ENCODE measurements around the gene BCR.

The BCR gene

DNA sequence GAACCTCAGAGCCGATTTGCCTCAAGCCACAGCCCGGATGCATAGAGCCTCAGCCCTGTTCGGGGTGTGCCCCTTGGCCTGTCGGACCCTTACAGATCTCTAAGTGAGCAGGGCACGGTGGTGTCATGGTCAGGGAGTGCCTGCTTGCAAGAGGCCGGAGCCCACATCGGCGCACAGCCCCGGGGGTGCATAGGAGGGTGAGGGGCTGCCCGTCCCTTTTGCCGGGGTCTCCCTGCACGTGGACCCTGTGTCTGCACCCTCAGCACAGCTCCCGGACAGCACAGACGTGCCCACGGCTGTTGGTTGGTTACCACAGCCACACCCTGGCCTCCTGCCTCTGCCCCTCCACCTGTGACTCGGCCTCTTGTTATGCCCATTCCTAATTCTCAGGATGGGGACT is 28.5 kb upstream of the BCR start:
- no peak for DNase-seq (ENCODE audit: low read depth)

DNA sequence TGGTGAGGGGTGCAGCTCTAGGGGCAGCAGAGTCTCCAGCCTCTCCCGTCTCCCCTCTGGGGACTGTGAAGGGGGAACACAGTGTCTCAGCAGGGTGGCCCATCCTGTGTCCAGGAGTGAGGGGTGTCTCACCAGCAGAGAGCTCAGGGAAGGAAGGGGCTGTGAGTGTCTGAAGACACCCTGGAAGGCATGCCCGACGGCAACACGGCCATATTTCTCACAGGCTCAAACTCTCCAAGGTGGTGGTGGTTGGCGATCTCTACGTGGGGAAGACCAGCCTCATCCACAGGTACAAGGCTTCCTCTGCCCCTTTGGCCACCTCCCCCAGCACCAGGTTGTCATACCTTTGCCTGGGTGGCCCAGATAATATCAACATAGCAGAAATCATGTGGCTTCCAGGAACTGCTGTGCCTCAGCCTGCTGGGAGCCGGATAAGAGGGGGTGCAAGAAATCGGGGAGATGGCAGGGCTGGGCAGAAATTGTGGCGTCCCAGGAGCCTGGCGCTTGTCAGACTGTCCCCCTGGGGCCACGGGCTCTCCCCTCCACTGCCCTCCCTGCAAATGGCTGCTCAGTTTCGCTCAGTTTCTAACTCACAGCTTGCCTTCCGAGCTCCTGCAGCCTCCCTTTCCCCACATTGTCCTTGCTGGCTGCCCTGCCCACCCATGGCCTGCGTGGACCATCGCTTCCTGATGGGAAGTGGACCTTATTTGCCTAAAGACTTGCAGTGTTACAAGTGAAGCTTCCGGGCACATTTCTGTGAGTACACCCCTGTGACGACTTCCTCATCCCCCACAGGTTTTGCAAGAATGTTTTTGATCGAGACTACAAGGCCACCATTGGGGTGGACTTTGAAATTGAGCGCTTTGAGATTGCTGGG is 27.8 kb upstream of the BCR start:
- DNase-seq (ENCODE audit: low read depth), result no peak

DNA sequence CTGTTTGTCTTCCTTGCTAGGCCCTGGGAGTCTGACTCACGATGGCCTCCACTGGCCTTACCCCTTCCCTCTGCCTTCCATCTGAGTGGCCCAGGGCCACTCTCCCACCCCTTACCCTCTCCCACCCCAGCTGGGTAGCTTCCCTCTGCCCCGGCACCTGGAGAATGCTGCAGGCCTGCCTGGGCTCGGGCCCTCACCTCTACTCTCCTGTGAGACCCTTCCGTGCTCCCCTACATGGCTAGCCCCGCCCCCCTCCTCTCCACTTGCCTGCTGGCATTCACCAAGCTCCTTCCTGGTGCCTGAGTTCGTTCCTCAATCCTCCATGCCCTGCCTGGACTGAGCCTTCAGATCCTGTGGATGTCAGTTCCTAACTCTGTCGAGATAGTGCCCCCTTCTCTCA is 26.3 kb upstream of the BCR start:
- no peak for DNase-seq (ENCODE audit: low read depth)

DNA sequence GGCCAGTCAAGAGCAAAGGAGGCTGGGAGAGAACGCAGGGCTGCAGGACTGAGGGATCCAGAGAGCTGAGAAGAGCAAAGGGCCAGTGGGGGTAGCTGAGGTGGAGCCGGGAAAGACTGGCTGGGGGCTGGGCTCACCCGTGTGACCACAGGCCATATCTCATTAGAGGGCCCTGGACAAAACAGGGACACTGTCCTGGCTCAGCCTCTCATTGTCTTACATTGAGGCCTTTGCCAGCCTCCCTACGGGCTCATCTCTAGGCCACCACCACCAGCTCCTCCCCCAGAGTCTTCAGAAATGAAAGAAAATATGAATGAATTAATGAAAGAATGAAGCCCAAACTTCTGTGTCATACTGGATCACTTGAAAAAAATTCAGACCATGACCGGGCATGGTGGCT is 25.8 kb upstream of the BCR start:
- DNase-seq (ENCODE audit: low read depth), result no peak

DNA sequence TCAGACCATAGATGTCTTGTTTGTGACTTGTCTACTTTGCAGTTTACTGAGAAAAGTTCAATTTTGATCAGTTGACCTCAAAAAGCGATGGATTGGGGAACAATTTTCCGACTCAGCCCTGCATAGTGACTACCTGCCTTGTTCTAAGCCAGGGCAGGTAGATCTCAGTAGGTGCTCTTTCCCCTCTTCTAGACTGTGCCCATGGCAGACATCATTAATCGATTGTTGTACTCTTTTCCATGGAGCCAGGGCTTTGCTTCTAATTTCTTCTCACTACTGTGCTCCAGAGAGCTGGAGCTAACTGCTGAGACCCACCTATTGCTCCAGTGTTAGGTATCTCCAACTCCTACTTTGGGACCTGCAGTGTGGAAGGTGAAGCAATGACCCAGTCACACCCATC is 25.2 kb upstream of the BCR start:
- no peak for DNase-seq (ENCODE audit: low read depth)

DNA sequence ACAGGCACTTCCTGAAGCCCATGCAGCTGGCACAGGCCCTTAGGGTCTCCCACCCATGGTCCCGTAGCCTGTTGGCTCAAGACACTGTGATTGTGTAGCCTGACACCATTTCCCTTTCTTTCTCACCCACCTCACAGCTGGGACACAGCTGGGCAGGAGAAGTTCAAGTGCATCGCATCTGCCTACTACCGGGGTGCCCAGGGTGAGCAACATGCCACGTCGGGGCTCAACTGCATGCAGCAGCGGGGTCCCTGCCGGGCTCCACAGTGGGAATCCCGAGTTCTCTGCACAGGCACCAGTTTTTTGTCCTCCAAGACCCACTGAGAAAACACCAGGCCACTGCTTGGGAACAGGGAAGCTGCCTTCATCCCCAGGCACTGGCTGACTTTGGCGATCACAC is 24.5 kb upstream of the BCR start:
- no peak for DNase-seq (ENCODE audit: low read depth)

DNA sequence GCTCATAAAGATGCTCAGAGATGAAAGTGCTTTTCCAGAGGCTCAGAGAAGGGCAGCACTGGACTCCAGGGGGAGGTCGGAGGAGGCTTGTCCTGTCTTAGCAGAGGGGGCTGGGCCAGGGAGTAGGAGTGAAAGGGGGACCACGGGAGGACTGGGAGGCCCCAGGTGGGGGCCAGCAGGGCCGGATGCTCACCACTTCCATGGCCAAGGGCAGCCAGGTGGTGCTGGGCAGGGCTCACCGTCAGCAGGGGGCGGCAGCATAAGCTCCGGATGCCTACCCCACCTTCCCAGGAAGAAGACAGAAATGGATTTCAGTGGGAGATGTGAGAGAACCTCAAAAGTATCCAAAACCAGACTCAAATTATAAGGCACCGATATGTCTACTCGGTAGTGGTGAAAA is 24.0 kb upstream of the BCR start:
- no peak for DNase-seq (ENCODE audit: low read depth)

DNA sequence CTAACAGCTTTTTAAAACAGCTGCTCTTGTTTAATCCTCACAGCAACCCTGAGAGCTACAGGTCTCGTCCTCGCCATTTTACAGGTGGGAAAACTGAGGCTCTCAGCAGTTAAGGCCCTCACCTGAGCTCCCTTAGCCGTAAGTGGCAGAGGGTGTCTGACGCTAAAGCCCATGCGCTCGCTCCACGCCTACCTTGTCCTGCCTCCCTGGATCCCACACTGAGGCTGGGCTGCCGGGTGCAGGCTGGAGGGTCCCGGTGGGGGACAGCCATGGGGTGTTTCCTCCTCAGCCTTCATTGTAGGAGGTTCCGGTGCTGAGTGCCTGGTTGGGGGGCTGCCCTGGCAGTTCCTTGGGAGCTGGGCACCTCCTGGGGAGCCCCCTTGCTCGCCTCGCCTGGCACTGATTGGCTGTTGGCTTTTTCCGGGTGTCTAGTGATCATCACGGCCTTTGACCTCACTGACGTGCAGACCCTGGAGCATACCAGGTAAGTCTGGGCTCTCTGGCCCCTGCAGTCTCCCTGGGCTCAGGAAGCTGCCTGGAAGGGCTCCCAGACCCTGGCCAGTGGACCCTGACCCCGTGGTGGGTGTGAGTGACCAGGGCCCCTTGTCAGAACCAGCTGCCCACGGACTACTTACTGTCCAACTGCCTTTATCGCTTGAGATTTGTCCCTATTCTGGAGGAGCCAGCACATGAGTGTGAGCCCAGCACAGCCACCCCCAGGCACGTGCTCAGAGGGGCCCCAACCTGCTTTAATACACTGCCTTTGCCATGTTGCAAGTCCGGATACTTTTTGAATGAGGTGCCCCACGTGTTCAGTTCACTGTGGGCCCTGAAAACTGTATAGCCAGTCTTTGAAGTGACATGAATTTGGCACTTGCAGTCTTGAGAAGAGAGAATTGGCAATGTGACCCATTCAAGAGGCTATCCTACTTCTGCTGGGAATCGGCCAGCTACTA is 22.5 kb upstream of the BCR start:
- DNase-seq (ENCODE audit: low read depth), result no peak

DNA sequence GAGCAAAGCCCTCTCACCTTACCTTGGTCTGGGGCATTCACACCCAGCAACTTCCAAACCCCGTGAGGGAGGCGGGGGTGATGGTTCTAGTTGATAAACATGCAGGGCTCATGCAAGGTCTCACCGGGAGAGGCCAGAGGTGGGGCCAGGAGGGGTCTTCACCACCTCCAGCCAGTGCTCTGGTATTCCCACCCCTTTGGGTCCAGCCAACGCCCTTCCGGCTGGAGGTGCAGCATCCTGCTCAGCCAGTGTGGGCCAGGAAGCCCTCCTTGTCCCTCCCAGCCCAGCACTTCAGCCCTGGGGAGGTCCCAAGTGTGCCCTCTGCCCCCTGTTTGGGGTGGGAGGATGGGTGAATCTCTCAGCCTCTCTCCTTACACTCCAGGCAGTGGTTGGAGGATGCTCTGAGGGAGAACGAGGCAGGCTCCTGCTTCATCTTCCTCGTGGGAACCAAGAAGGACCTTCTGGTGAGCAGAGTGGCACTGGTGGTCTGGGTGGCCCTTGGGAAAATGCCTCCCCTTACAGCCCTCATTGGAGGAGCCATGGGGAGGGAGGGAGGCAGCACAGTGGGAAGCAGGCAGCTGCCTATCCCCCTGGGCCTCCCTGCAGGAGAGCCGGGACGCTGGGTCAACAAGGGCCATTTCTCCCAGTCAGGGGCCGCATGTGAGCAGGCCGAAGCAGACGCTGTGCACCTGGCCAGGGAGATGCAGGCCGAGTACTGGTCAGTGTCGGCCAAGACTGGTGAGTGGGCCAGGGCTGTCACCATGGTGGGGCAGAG is 21.6 kb upstream of the BCR start:
- DNase-seq (ENCODE audit: low read depth), result no peak

DNA sequence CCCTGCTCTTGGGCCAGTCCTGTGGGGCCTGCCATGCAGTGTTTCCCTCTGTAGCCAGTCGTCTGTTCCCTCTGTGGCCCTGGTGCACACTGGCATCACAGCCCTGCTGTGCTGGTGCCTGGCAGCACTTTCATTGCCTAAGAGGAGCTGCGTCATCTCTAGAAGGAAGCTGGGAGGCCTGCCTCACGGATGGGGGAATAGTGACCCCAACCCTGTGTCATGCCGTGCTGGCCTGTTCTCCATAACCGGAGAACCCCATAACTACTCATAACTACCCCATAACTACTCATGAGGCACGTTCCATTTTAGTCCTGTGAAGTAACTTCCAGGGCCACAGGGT is 21.0 kb upstream of the BCR start:
- DNase-seq (ENCODE audit: low read depth), result no peak

DNA sequence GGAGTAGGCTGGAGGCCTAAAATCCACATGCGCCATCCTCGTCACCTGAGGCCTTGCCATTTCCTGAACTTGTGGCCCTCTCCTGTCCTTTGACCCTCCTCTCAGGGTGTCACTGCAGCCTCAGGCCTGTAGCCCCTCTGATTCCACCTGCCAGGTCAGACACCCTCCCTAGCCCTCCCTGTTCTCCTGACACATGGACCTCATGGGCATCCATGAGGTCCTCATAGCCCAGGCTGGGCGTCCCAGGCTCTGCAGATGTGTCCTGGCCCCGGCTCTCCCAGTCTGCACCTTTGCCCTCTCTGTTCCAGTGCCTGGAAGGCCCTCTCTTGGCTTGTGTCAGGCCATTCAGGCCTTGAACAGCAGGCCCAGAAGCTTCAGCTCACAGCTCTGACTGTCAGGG is 19.3 kb upstream of the BCR start:
- no peak for DNase-seq (ENCODE audit: low read depth)

DNA sequence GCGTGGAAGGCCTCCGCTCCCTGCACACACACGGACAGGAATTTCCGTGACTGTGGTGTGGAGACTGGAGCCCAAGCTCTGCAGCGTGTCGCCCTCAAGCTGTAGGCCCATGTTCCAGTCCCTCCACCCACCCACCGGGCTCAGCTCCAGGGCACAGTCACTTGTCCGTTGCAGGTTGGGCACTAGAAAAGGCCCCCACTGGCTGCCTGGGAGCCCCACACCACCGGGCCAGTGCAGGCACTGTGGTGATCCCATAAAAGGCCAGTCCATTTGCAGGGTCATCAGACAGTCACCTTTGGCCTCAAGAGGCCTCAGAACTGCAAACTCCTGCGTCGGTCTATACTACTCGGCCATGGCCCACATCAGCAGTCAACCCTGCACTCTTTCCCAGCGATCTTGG is 18.7 kb upstream of the BCR start:
- DNase-seq (ENCODE audit: low read depth), result no peak

DNA sequence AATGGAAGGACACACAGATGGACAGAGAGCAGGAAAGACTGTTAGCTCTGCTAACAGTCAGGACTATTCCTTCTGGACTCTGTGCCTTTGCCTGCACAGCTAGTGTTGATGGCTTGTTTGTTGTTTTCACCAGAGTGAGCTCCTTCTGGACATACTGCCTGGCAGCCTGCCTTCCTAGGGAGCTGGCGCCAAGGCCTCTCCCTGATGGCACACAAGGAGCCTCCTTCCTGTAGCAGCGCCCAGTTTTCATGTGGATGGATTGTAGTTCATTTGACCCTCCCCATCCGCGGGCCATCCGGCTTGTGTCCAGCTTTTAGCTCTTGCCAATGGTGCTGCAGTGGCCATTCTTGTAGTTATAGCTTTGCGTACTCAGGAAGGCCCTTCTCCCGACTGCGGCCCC is 16.6 kb upstream of the BCR start:
- no peak for DNase-seq (ENCODE audit: low read depth)

DNA sequence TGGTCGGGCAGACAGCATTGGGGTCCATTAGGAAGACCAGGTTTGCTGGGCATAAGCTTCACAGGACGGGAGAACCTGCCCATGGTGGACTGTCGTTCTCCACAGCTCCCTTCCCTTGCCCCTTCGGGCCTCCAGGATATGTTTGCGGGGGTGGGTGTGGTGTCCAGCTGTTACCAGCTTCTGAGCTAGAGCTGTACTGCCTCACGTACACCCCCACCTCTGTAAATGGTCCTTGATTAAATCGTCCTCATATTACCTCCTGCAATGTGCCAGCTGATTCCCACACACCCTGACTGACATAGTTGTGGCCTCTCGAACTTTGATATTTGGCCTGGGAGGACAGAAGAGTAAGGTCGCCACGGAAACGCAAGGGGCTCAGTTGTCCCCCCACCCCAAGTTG is 16.2 kb upstream of the BCR start:
- no peak for DNase-seq (ENCODE audit: low read depth)

DNA sequence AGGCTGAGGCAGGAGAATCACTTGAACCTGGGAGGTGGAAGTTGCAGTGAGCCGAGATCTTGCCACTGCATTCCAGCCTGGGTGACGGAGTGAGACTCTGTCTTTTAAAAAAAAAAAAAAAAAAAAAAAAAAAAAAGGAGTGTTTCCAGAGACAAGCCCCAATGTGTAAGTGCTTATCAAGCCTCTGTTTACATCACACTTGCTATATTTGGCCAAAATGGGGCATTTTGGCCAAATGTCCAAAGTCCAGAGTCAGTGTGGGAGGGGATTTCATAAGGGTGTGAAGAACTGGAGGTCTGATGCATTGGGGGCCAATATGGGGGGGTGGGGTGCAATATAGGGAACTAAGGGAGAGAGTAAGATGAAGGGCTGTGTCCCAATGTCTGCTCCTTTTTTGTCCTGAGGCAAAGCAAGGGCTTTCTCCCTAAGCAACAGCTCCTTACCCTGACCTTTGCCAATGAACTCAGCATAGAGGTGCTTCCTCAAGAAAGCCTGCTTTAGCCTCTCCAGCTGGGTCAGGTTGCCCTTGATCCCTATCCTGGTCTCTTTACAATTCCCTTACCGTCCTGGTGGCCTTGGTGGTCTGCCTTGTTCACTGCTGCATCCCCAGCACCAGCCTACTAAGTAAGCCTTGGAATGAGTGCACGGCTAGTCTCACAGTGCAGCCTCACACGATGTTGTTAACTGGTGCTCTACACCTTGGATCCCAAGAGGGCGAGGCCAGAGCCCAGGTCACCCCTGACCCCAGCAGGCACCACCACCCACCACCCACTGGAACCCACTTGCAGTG is 14.1 kb upstream of the BCR start:
- no peak for DNase-seq (ENCODE audit: low read depth)

DNA sequence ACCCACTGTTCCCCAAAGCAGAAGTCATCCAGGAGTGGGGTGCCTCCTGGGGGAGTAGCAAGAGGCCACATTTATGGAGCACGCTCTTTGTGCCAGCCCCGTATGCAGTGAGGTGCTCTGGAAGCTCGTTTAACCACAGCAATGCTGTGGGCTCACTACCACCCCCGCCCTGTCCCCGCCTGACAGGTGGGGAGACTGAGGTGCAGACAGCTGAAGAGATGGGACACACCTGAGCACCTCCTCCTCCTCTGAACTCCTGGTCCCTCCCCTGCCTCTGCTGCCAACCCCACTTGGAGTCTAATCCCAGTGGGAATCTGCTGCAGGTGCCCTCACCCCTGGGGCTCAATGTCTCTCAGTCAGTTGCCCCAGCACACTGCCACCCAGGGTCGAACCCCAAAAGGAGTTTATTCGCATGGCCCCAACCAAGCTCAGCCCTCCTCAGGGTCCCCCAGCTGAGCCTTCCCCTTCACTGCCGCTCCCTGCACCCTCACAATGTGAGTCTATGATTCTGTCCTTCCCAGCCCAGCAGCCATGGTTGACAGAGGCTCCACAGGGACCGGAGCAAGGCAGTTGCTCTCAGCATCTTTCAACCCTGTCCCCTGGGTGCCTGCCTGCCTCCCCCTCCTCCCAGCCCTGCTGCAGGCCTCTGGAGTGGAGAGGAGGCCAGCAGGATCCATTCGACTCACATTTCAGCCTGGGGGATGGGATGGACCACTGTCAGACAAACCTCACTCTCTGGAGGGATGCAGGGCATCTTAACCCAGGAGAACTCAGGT is 13.3 kb upstream of the BCR start:
- no peak for DNase-seq (ENCODE audit: low read depth)

DNA sequence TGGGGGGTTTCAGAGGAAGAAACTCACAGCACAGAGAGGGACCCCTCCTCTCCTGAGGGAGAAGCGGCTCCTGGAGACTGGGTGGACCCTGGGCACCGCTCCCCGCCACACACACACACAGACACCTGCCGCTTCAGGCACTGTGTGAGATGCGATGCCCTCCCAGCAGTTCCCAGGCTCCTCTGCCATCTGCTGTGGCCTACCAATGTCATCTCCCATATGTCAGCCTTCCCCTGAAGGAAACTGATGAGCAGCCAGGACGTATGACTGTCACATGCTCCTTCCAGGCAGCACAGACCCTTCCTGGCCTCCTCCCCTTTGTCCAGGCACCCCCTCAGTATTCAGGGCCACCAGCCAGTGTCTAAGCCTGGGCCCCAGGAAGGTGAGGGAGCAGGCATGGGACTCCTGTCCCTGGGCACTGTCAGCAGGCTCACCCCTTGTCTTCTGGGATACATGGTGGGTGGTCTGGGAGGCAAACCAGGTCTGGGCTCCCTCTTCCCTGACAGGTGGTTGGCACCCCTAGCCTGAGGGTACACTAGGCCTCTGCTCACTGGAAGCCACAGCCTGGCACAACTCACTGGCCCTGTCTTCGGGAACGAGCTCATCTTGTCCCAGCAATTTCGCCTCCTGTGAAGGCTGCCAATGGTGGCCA is 11.8 kb upstream of the BCR start:
- DNase-seq (ENCODE audit: low read depth), result no peak

DNA sequence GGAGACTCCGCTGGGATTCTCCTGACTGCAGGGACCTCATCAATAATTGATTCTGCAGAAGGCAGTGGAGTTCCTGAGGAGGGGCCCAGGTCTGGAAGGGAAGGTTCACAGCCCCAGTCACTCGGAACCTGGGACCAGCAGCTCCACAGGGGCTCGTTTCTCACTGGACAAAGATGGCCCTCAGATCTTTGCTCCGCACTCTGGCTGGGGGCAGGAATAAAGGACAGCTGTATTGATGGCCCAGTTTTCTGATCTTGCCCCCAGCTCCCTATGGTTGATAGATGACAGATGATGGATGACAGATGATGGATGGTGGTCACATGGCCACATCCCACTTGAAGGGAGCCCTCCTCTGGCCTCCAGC is 11.3 kb upstream of the BCR start:
- no peak for DNase-seq (ENCODE audit: low read depth)

DNA sequence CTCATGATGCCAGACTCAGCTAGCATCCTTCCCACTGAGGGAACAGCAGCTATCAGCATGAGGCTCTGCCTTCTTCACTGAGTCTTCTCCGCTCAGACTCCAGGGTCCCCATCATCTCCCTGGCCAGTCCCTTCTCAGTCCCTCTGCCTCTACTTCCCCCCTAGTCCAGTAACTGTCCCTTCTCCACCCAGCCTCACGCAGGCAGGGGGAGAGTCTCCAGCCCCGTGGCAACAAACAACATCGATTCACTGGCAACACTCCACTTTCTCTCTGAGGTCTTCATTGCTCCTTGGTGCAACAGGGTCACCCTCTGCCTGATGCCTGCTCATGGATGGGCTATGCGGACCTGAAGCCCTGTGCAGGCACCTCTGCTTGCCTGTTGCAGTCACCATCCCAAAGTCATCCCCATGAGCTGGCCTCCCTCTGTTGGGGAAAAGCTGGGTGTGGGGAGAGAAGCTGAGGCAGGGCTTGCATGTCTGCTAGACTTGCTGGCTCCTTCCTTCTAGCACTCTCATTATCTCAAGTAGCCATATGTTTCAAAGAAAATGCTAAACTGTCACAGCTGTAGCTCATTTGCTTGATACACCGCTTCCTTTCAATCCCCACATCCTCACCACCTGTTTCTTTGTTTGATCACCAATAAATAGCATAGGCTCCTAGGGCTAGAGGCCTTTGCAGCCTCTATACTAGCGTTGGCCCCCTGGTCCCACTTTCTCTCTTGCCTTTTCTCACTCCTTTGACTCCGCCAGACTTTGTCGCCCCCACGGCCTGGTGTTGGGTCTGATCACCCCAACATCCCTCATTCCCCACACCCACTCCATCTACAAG is 4.3 kb upstream of the BCR start:
- DNase-seq (ENCODE audit: low read depth), result no peak

DNA sequence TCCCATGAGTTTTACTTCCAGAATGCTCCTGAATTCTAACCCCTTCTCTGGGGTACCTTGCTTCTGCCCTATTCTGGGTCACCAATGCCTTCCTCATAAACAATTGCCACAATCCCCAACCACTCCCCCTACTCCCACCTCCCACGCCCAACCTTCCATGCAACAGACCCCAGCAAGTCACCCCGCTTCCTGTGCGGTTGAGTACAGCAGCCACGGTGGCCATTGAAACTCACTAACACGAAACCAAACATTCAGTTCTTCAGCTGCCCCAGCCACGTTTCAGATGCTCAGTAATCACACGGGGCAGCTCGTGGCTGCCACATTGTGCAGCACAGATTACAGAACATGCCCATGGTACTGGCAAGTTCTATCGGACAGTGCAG is 3.7 kb upstream of the BCR start:
- DNase-seq (ENCODE audit: low read depth), result no peak
